Skeletal muscle tissue (tissue), 4 donors: ENCODE data around the gene ZNF3. TPM values are rescaled to one million over a fixed set of nuclear protein-coding genes. Genes with fewer than 3 reads are reported as not detected.
A peak's percentile ranks its signal among the peaks of the same experiment; 100 is the strongest.
"Not testable (repeated sequence)": the region's sequence is repeated elsewhere in the genome, so short reads cannot be mapped to it uniquely, and the experiment has no call there.

Experiments
- H3K27ac ChIP-seq: one replicate; pipeline ENCODE4 v1.7.0; 2013; ENCODE audit warnings: mild to moderate bottlenecking, low read depth, low read length, inconsistent platforms
- H3K27me3 ChIP-seq, 3 donors: one replicate each; pipeline ENCODE4 v1.7.0; 2013; ENCODE audit warnings: low read length in 3 of 3; ENCODE audit not compliant: control insufficient read depth in 3 of 3, insufficient read depth in 3 of 3
- H3K36me3 ChIP-seq, 3 donors: one replicate each; pipeline ENCODE4 v1.7.0; 2013; ENCODE audit warnings: low read length in 3 of 3; ENCODE audit not compliant: control insufficient read depth in 3 of 3, insufficient read depth in 3 of 3
- H3K4me1 ChIP-seq, 3 donors: one replicate each; pipeline ENCODE4 v1.7.0; 2013; ENCODE audit warnings: low read length in 3 of 3, mild to moderate bottlenecking in 3 of 3; ENCODE audit not compliant: control insufficient read depth in 3 of 3, insufficient read depth in 3 of 3
- H3K4me3 ChIP-seq, 3 donors: one replicate each; pipeline ENCODE4 v1.7.0; 2013; ENCODE audit warnings: low read length in 3 of 3
- H3K9ac ChIP-seq, 3 donors: one replicate each; pipeline ENCODE4 v1.7.0; 2013; ENCODE audit warnings: low read length in 3 of 3, mild to moderate bottlenecking in 3 of 3, moderate library complexity in 2 of 3, low read depth in 1 of 3
- H3K9me3 ChIP-seq, 3 donors: one replicate each; pipeline ENCODE4 v1.7.0; 2013; ENCODE audit warnings: low read length in 3 of 3; ENCODE audit not compliant: control insufficient read depth in 3 of 3
- total RNA-seq: library from RNA; depleted of rRNA; stranded (reverse); fragments of >200 nt; gene quantifications from one replicate; pipeline ENCODE4 v1.2.3, GENCODE V29; 2014
- donor health status: Osteomylitis.

The ZNF3 gene
- 34.4 TPM for total RNA-seq

DNA sequence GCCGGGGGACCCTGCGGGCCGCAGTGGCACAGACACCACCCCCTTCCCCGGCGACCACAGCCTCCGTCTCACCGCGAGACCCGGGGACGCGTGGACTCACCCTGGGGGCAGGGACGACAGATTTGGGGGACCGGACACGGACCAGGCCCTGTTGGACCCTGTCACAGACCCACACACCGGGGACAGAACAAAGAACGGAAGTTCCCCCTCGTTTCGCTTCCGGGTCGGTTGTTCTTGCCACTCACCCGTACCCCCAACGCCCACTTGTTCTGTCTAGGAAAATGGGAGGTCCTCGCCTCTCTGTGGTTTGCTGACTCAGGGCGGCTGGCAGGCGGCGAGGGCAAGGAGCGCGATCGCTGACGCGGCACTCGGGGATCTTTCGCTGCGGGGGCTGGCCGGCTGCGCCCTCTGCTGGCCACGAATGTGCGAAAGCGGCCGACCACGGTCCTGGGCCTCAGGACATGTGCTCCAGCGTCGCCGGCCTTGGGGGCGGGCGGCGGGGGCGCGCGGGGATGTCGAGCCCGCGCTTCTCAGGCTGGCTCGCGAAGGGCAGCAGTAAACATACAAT, at the start of gene ZNF3:
Gene ZNF3 (minus strand): TSS at position 189 of the 568 bp plus-strand sequence. CDS start 4,366 bp downstream, outside the sequence.
- no peaks in the 10 kb centered on the region for H3K9me3 ChIP-seq
- H3K27ac ChIP-seq: peak within 1 kb of the TSS; percentile 83
- peaks cover 14 to 23% (median 17%) of the 10 kb centered on the region in 3 donors for H3K36me3 ChIP-seq
- H3K4me1 ChIP-seq: peaks cover 22 to 31% (median 25%) of the 10 kb centered on the region in 3 donors
- no peaks in the 10 kb centered on the region for H3K27me3 ChIP-seq
- H3K9ac ChIP-seq: peak within 1 kb of the TSS; percentile 97 to 98 (median 98)
- H3K4me3 ChIP-seq: peak within 1 kb of the TSS; percentile 98 to 99 (median 98)

DNA sequence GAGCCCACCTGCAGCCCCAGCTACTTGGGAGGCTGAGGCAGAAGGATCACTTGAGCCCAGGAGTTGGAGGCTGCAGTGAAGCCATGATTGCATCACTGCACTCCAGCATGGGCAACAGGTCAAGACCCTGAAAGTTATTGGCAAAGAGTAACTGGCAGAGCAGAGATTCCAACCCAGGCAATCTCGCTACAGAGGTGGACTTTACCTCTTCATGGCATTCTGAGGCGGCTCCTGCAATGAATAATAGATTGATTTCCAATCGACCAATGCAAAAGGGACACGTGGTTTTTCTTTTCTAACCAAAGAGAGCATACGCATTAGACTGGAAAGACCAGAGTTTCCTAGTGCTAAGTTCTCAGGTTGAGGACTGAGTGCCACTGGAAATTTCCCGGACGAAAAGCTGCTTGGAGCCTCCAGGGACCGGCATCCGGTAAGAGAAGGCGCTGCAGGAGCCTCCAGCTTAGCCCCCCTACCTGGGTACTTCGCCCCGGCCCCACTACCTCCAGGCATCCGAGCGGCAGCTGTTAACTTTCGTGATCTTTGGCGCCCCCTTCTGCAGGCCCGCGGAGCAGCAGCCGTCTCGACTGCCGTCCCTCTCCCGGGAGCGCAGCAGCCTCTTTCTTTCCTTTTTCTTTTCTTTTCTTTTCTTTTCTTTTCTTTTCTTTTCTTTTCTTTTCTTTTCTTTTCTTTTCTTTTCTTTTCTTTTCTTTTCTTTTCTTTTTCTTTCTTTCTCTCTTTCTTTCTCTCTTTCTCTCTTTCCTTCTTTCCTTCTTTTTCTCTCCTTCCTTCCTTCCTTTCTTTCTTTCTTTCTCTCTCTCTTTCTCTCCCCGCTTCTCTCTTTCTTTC, 49.3 kb upstream of the ZNF3 start:
- H3K27ac ChIP-seq: no peak overlapping the region
- no peaks in the 10 kb centered on the region for H3K36me3 ChIP-seq
- H3K27me3 ChIP-seq: peaks cover 0 to 8% (median 0%) of the 10 kb centered on the region in 3 donors
- peak overlapping the region in 1 of 3 donors; percentile 33 for H3K4me3 ChIP-seq
- peak overlapping the region in 1 of 3 donors; percentile 54 for H3K9ac ChIP-seq
- H3K9me3 ChIP-seq: no peaks in the 10 kb centered on the region
- H3K4me1 ChIP-seq: peaks cover 14 to 23% (median 16%) of the 10 kb centered on the region in 3 donors

DNA sequence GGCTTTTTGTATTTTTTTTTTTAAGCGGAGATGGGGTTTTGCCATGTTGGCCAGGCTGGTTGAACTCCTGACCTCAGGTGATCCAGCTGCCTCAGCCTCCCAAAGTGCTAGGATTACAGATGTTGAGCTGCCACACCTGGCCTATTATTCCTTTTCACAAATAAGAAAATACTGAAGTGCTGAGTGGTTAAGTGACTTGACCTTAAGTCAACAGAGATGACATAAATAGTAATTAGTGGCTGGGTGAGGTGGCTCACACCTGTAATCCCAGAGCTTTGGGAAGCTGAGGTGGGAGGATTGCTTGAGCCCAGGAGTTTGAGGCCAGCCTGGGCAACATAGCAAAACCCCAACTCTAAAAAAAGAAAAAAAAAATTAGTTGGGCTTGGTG, 48.7 kb upstream of the ZNF3 start:
- not testable (repeated sequence) for H3K27ac ChIP-seq, H3K36me3 ChIP-seq, H3K9ac ChIP-seq, H3K27me3 ChIP-seq, H3K4me3 ChIP-seq, H3K9me3 ChIP-seq
- peaks cover 18 to 27% (median 19%) of the 10 kb centered on the region in 3 donors for H3K4me1 ChIP-seq

DNA sequence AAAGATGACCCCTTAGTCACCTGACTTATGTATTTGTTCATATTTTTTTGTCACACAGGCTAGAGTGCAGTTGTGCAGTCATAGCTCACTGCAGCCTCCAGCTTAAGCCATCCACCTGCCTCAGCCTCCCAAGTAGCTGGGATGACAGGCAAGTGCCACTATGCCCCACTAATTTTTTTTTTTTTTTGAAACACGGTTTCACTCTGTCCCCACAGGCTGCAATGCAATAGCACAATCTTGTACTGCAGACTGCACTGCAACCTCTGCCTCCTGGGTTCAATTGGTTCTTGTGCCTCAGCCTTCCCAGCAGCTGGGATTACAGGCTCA, 47.1 kb upstream of the ZNF3 start:
- Histone ChIP-seq H3K27ac (no peak overlapping the region), H3K9ac (peak overlapping the region in 2 of 3 donors; percentile 46 to 97), H3K4me3 (no peak overlapping the region), H3K9me3 (no peaks in the 10 kb centered on the region), H3K4me1 (peaks cover 18 to 34% (median 19%) of the 10 kb centered on the region in 3 donors), H3K27me3 (peaks cover 0 to 4% (median 0%) of the 10 kb centered on the region in 3 donors), H3K36me3 (peaks cover 0 to 3% (median 0%) of the 10 kb centered on the region in 3 donors)

DNA sequence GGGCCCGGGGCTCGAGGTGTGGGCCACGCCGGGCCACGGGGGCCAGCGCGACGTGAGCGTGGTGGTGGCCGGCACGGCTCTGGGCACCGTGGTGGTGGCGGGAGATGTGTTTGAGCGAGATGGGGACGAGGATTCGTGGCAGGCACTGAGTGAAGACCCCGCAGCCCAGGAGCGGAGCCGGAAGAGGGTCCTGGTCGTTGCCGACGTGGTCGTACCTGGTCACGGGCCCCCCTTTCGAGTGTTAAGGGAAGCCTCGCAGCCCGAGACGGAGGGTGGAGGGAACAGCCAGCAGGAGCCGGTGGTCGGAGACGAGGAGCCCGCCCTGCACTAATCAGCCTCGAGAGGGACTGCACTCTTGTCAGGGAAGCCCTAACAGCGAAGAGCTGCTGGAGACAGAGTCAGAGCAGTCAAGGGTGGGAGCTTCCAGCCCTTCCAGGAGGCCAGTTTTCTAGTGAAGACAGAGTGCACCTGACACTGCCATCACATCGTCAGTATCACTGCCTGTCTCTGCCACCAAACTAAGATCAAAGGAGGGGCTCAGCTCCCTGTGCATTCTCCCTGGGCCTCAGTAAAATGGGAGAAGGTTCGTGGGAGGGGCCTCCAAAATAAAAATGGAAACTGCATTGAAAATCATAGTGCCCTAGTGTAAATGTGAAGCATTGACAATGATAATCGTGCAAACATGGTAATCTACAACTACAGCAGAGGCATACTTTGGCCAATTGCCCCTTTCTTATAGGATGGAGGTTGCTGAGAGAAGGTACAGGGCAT, 46.5 kb upstream of the ZNF3 start:
- H3K36me3 ChIP-seq: peaks cover 0 to 3% (median 0%) of the 10 kb centered on the region in 3 donors
- peak overlapping the region; percentile 85 to 97 (median 94) for H3K9ac ChIP-seq
- peak overlapping the region; percentile 96 for H3K27ac ChIP-seq
- no peaks in the 10 kb centered on the region for H3K9me3 ChIP-seq
- peaks cover 18 to 34% (median 19%) of the 10 kb centered on the region in 3 donors for H3K4me1 ChIP-seq
- H3K27me3 ChIP-seq: peaks cover 0 to 4% (median 0%) of the 10 kb centered on the region in 3 donors
- H3K4me3 ChIP-seq: peak overlapping the region; percentile 93 to 98 (median 97)

GRCh38 chr7:100126931-100127865, 45.7 kb upstream of the ZNF3 start, which contains the start of gene MBLAC1:
Gene MBLAC1 (plus strand): TSS chr7:100126967. CDS start chr7:100127396, 429 bp downstream.
- H3K4me3 ChIP-seq: peak within 1 kb of the TSS; percentile 93 to 98 (median 97)
- H3K36me3 ChIP-seq: peaks cover 0 to 4% (median 3%) of the 10 kb centered on the region in 3 donors
- no peaks in the 10 kb centered on the region for H3K9me3 ChIP-seq
- H3K4me1 ChIP-seq: peaks cover 16 to 37% (median 19%) of the 10 kb centered on the region in 3 donors
- H3K27me3 ChIP-seq: no peaks in the 10 kb centered on the region
- peak within 1 kb of the TSS; percentile 85 to 97 (median 94) for H3K9ac ChIP-seq
- peak within 1 kb of the TSS; percentile 96 for H3K27ac ChIP-seq

DNA sequence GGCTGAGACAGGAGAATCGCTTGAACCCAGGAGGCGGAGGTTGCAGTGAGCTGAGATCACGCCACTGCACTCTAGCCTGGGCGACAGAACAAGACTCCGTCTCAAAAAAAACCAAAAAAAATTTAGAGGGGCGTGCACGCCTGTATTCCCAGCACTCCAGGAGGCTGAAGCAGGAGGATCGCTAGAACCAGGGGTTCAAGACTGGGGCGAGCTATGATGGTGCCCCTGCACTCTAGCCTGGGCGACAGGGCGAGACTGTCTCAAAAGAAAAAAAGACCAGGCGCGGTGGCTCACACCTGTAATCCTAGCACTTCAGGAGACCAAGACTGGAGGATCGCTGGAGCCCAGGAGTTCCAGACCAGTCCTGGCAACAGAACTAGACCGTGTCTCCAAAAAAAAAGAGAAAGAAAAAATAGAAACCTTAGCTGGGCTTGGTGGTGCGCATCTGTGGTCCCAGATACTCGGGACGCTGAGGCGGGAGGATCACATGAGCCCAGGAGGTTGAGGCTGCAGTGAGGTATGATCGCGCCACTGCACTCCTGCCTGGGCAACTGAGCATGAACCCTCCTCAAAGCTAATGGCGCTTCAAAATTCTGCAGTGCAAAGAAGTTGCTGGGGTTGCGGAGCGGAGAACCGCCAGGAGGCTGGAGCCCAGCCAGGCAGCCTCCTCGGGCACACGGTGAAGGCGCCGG, 44.9 kb upstream of the ZNF3 start:
- Histone ChIP-seq H3K4me1 (peaks cover 16 to 40% (median 19%) of the 10 kb centered on the region in 3 donors), H3K27ac (peak overlapping the region; percentile 96), H3K27me3 (no peaks in the 10 kb centered on the region), H3K4me3 (peak overlapping the region; percentile 93 to 98 (median 97)), H3K36me3 (peaks cover 0 to 4% (median 3%) of the 10 kb centered on the region in 3 donors), H3K9me3 (no peaks in the 10 kb centered on the region), H3K9ac (peak overlapping the region; percentile 85 to 97 (median 94))

- peak overlapping the region in 1 of 3 donors; percentile 41 for H3K4me3 ChIP-seq
- H3K9ac ChIP-seq: no peak overlapping the region
- peaks cover 0 to 4% (median 3%) of the 10 kb centered on the region in 3 donors for H3K36me3 ChIP-seq
- H3K27ac ChIP-seq: no peak overlapping the region
- no peaks in the 10 kb centered on the region for H3K9me3 ChIP-seq
- H3K4me1 ChIP-seq: peaks cover 27 to 53% (median 29%) of the 10 kb centered on the region in 3 donors
- no peaks in the 10 kb centered on the region for H3K27me3 ChIP-seq
These were observed 43.0 kb upstream of the ZNF3 start for GRCh38 chr7:100124301-100125230.
